Measurements from ENCODE around the gene RNU1-2. TPM values are rescaled to one million over a fixed set of nuclear protein-coding genes. Genes with fewer than 3 reads are reported as not detected.
A peak's percentile ranks its signal among the peaks of the same experiment; 100 is the strongest.
"Not testable (repeated sequence)": the region's sequence is repeated elsewhere in the genome, so short reads cannot be mapped to it uniquely, and the experiment has no call there.

RNU1-2 gene
- total RNA-seq, 1 donor from 2014 or later = under 0.01 TPM

DNA sequence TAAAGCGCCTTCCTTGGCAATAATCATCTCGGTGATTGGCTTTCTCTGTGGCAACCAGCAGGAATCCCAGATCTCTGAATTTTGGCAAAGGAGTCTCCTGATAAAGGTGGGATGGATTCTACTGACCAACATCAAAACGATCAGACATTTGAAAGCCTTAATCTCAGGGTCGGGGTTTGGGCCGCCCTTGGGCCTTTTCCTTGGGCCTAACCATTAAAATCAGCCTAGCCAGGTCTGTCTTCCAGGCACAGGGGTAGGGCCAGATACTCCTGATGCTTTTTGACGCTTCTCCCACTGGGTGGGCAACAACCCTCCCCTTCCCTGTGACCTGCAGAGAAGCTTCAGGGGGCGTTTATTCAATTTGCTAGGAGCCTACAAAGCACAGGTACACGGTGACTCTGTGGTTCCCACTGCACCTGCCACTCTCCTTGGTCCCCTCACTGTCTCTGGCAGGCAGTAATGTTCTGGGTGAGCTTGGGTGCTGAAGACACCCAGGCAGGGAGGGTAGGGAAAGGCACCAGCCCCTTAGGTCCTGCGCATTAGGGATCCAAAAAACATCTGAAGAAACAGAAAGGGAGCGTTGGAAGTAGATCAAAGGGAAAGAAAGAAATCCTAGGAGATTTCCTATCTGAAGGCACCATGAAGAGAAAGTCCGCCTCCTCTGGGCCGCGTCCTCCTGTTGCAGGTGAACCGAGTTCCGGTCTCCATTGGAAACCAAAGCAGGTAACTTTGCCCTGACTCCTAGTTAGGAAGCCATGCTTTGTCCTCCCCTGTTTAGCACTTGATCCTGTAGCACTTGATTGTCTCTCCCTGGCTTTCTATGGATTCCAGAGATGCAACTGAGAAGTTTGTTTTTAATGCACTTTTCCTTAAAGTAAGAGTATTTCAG, 12.3 kb downstream of the RNU1-2 start:
- no peak for DNase-seq (ENCODE audit: low read depth, low spot score)

DNA sequence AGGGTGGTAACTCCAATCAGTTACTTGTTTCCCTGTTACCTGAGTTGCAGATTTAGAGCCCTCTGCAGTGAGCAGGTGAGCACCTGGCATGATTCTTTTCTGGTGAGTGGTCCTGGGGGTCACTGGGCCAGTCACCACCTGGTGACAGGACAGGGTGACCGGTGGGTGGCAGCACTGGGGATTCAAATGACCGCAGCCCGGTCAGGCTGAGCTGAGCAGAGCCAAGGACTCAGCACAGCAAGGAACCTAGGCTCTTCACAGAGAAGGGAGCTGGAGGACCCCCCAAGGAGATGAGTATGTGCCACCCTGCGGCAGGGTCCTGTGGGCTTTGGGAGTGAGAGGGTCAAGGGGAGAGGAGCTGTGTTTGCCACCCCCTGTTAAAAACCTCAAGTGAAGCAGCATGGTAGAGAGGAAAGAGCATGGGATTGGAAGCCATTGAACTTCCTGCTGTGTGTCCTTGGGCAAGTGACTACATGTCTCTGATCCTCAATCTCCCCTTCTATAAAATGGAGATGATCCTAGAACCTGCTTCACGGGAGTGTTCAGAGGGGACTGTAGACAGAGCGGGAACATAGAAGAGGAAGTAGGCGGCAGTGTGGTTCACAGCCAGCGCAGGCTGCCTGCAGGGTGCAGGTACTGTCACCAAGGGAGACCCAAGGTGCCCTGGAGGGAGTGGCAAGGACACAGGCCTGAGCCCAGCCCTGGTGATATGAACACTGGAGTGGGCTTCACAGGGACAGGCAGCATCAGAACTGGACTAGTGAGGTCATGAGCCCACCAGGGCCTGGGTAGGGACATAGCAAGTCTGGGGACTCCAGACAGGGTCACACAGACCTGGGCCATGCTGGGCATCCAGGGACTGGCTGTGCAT, 16.3 kb downstream of the RNU1-2 start:
- DNase-seq (ENCODE audit: low read depth, low spot score) = not testable (repeated sequence)

GRCh38 chr1:16912742-16913141, 17.0 kb downstream of the RNU1-2 start:
- DNase-seq (ENCODE audit: low read depth, low spot score) = not testable (repeated sequence)

- DNase-seq (ENCODE audit: low read depth, low spot score) = no peak
These were observed 17.5 kb downstream of the RNU1-2 start for GRCh38 chr1:16913181-16913832.

- DNase-seq (ENCODE audit: low read depth, low spot score) = peak; percentile 92
These were observed 18.3 kb downstream of the RNU1-2 start for GRCh38 chr1:16913833-16914662.

GRCh38 chr1:16914928-16915626, 19.3 kb downstream of the RNU1-2 start:
- DNase-seq (ENCODE audit: low read depth, low spot score) = not testable (repeated sequence)

GRCh38 chr1:16915627-16915973, 19.8 kb downstream of the RNU1-2 start:
- DNase-seq (ENCODE audit: low read depth, low spot score) = no peak

DNA sequence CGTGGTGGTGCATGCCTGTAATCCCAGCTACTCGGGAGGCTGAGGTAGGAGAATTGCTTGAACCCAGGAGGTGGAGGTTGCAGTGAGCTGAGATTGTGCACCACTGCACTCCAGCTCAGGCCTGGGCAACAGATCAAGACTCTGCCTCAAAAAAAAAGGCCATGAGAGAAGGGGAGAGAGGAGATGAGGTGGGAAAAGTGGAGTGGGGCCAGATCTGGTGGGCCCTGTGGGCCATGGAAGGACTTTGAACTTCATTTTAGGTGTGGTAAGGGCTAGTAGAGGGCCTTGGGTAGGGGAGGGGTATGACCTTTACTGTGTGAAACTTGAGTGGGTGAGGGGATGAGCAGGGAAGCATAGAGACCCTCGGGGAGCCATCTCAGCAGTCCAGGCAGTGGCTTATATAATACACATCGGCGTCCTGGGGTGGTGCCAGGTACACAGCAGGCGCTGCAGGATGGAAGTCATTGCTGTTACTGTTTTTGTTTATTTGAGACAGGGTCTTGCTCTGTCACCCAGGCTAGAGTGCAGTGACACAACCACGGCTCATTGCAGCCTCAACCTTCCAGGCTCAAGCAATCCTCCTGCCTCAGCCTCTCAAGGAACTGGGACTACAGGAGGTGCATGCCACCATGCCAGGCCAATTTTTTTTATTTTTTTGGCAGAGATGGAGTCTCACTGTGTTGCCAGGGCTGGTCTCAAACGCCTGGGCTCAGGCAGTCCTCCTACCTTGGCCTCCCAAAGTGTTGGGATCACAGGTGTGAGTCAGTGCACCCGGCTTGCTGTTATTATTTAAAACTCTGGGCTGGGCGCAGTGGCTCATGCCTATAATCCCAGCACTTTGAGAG, 20.5 kb downstream of the RNU1-2 start:
- DNase-seq (ENCODE audit: low read depth, low spot score) = not testable (repeated sequence)

DNA sequence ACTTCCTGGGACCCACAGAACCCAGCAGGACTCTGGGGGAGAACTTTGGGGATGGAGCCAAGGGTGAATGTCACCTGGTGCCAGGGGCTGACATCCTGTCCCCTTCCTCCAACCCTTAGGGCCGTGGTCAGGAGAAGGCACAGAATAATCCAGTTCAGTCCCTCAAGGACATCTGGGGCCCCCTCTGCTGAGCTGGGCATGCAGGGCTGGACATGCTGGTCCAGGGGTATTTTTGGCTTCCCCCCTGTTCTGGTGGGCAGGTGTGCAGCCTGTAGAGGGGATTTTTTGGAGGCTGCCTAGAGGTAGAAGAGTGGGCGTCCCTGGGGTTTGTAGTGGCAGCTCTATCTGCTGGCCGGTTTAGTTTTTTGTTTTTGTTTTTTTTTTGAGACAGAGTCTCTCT, 22.6 kb downstream of the RNU1-2 start:
- DNase-seq (ENCODE audit: low read depth, low spot score) = no peak

DNA sequence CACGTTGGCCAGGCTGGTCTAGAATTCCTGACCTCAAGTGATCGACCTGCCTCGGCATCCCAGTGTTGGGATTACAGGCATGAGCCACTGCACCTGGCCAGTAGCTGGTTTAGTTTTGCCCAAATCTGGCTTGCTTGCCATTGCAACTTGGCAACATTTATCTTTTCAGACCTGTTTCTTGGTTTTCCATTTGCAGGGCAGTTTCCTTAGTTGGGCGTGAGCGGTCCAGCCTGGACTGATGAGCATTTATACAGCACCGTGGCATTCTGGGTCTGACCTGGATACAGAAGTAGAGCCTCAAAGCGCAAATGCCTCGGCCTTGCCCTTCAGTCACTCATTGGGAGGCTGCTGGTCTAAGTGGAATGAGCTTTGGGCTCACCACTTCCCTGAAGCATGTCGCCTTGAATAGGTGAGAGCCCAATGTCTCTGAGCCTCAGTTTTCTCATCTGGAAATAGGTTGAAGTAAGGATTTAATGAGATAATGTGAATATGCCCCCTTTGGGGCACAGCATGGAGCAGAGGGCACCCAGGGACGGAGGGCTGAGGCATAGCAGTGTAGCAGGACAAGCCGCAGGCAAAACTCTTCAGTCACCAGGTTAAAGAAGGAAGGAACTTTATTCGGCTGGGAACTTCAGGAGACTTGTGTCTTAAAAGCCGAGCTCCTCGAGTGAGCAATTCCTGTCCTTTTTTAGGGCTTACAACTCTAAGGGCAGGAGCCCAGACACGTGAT, 23.3 kb downstream of the RNU1-2 start:
- not testable (repeated sequence) for DNase-seq (ENCODE audit: low read depth, low spot score)

DNA sequence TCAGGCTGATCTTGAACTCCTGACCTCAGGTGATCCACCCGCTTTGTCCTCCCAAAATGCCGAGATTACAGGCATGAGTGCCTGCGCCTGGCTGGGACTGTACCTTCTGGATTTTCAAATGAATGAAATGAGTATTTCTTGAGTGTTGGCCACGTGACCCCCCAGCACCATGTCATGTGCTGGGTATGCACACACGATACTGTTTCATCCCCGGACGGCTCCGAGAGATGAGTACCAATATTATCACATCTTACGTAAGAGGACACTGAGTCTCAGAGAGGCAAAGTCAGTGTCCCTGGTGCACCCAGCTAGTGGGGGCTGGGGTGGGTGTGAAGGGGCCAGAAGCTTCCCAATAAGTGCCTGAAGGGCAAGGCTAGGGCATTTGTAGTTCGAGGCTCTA, 25.2 kb downstream of the RNU1-2 start:
- DNase-seq (ENCODE audit: low read depth, low spot score) = no peak

DNA sequence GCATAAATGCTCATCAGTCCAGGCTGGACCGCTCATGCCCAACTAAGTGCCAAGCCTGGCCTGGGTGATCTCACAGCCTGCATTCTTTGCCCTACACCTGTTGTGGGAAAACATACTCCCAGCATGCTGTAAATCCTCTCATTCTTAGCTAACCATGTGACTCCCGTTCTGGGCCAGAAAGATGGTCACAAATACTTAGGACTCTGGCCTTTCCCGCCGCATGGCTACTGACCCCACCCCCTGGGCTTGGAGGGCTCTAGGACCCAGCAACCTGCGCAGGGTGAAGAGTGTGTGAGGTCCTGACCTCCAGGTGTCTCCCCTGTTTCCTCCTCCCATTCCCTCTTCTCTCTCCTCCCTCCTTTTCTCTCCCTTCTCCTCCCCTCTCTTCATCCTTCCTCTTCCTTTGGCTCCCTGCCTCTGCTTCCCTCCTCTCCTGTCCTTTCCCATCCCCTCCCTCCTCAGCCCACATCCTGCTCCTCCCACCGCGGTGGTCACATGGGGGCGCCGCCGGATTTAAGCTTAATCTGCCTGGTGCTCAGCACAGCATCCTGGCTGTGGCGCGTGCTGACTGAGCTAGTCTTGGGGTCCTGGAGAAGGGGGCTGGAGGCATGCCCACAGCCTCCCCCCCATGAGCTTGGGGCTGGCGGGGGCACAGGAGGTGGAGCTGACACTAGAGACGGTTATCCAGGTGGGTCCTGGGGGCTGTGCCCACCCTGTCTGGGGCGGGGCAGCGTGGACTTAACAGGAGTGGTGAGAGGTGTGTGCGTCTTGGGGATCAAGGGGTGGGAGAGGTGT, 25.8 kb downstream of the RNU1-2 start, which contains the start of gene CROCC:
Gene CROCC (plus strand): TSS at position 541 of the 795 bp plus-strand sequence. CDS start 88 bp downstream, at position 629.
- no peak for DNase-seq (ENCODE audit: low read depth, low spot score)

DNA sequence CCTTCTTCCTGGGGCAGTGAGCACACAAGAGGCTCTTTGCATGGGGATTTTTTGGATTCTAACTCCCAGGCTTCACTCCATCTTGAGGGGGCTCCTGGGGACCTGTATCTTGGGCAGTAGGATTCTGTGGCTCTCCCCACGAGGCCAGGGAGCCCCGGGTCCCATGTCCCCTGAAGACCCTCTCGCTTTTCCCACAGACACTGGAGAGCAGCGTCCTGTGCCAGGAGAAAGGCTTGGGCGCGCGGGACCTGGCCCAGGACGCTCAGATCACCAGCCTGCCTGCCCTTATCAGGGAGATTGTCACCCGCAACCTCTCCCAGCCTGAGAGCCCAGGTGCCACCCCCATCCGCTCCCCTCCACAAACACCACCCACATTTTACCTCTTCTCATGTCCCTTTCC, 26.7 kb downstream of the RNU1-2 start:
- DNase-seq (ENCODE audit: low read depth, low spot score) = no peak

- no peak for DNase-seq (ENCODE audit: low read depth, low spot score)
These were observed 27.2 kb downstream of the RNU1-2 start for GRCh38 chr1:16922885-16923431.

DNA sequence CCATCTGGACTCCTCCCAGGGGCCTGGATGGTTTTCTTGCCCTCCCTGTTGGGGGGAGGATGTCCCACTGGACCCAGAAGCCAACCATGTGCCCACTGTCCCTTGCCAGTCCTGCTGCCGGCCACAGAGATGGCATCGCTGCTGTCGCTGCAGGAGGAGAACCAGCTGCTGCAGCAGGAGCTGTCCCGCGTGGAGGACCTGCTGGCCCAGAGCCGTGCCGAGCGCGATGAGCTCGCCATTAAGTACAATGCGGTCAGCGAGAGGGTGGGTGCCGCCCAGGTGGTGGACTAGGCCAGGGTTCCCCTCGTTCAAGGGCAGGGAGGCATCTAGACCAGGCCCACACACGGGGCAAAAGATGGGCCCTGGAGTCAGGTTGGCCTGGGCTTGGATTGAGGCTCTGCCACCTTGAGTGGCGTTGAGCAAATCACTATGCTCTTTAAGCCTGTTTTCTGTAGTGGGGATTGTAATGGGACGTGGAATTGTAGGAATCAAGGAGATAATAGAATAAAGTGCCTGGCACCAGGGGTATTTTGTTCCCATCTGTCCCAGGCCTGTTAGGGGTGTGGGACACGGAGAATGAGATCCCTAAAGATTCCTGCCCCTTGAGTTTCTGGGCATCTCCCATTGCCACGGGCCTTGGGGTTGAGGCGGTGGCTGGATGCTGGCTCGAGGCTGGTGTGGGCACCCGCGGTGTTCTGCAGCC, 28.6 kb downstream of the RNU1-2 start:
- DNase-seq (ENCODE audit: low read depth, low spot score) = no peak

GRCh38 chr1:16924919-16925477, 29.2 kb downstream of the RNU1-2 start:
- no peak for DNase-seq (ENCODE audit: low read depth, low spot score)

All from pulmonary artery endothelial cell (primary cell).